ENCODE results near the gene PUS1.
A peak's percentile ranks its signal among the peaks of the same experiment; 100 is the strongest.
"Not testable (repeated sequence)": the region's sequence is repeated elsewhere in the genome, so short reads cannot be mapped to it uniquely, and the experiment has no call there.

PUS1 gene

DNA sequence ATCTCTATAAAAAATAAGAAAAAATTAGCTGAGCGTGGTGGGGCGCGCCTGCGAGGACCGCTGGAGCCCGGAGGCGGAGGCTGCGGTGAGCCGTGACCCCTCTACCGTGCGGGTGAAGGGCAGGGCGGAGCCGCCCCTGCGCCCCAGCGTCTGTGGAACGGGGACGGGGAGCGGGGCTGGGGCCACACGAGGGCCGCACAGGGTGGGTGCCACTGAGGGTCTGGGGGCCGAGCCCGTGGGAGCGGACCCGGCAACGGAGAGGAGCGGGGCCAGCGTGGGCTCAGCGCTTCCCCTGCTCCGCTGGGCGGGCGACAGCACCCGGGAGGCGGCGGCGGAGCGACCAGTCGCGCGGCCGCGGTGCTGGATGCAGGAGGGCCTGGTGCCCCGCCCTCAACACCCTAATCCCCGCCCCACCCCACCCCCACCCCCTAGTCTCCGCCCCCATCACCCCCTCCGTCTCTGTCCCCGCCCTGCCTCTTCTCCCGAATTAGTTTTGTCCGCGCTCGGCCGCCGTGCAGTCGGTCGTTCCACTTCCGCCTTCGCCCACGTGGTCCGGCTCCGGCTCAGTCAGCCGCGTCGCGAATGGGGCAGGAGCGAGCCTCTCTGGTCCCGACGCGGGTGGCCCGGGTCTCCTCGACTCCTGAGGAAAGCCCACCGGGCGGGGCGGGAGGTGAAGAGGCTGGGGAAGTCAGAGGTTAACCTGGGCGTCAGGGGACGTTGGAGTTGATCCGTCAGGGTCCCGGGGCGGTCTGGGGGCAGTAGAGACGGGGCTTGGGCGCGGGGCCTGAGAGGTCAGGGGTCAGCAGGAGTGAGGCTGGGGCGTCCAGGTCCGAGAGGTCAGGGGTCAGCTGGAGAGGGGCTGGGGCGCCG is at the start of gene PUS1:
PUS1 (plus strand) TSS at position 566 of the 870 bp plus-strand sequence. CDS start 447 bp downstream, outside the sequence.
- peak; percentile 28 to 84 for DNase-seq

DNA sequence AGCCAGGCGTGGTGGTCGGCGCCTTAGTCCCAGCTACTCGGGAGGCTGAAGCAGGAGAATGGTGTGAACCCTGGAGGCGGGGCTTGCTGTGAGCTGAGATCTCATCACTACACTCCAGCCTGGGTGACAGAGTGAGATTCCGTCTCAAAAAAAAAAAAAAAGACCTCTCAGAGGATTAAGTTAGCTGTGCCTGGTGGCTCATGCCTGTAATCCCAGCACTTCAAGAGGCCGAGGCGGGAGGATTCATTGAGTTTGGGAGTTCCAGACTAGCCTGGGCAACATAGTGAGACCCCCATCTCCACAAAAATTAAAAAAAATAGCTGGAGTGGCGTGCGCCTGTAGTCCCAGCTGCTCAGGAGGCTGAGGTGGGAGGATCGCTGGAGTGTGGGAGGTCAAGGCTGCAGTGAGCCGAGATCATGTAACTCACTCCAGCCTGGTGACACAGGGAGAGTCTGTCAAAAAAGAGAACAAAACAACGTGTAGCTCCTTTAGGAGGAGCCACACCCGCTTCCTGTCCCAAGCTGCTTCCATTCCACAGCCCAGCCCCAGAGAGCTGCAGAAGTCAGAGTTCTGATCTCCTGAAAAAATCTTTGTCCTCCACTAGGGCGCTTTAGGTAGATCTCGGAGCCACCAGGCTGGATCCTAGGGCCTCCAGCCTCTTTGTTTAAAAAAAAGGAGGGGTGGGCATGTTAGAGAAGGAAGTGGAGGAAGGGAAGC is 46.1 kb upstream of the PUS1 start:
- DNase-seq, result no peak

- DNase-seq, result no peak
Observed at GRCh38 chr12:131883521-131883900, 45.6 kb upstream of the PUS1 start.

DNA sequence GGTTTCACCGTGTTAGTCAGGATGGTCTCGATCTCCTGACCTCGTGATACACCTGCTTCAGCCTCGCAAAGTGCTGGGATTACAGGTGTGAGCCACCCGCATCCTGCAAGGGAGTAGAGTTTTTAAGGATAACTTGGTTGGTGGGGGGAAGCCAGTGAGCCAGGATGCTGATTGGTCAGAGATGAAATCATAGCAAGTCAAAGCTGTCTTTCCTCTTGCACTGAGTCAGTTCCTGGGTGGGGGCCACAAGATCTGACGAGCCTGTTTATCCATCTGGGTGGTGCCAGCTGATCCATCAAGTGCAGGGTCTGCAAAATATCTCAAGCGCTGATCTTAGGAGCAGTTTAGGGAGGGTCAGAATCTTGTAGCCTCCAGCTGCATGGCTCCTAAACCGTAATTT is 44.0 kb upstream of the PUS1 start:
- DNase-seq, result not testable (repeated sequence)

DNA sequence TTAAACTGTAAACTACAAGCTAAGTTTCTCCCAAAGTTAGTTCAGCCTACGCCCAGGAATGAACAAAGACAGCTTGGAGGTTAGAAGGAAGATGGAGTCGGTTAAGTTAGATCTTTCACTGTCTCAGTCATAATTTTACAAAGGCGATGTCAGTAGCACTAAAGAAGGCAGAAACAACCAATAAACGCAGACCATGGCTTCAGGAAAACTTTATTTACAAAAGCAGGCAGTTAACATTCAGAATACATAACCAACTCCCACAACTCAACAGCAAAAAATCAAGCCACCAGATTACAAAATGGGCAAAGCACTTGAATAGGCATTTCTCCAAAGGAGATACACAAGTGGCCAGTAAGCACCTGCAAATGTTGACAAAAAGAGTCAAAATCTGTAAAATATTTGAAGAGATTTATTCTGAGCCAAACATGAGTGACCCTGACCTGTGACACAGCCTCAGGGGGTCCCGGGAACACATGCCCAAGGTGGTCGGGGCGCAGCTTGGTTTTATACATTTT is 43.5 kb upstream of the PUS1 start:
- DNase-seq, result no peak

GRCh38 chr12:131891722-131892121 is 37.4 kb upstream of the PUS1 start:
- not testable (repeated sequence) for DNase-seq

GRCh38 chr12:131892711-131893604 is 36.1 kb upstream of the PUS1 start:
- DNase-seq, result no peak

GRCh38 chr12:131893605-131894312 is 35.3 kb upstream of the PUS1 start:
- DNase-seq, result no peak

DNA sequence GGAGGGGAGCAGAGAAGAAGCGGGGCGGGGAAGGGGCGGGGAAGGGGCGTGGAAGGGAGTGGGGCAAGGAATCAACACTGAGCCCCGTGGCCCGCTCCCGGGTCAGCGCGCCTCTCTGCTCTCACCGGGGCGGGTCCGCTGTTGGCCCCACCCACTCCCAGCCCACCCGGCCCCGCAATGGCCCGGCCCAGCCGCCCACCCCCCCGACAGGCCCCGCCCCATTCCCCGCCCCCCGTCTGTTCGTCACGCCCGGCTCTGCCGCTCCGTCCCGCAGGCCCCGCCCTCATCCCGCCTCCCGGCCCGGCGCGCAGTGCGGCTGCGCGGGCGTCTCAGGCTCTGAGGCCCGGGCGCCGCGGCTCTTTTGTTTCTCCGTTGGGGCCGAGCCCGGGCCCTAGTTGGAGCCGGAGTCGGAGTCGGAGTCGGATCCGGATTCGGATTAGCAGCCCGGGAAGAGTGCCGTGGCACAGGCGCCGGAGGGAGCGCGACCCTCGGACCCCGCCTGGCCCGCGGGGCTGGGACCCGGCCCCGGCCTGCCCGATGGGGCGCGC is 34.7 kb upstream of the PUS1 start, which contains the start of gene ULK1:
ULK1 (plus strand) TSS at position 310 of the 548 bp plus-strand sequence. CDS start 380 bp downstream, outside the sequence.
- DNase-seq, result peak; percentile 23 to 62

GRCh38 chr12:131894981-131895639 is 34.0 kb upstream of the PUS1 start:
- no peak for DNase-seq

- no peak for DNase-seq
Observed at GRCh38 chr12:131895640-131896079, 33.4 kb upstream of the PUS1 start.

DNA sequence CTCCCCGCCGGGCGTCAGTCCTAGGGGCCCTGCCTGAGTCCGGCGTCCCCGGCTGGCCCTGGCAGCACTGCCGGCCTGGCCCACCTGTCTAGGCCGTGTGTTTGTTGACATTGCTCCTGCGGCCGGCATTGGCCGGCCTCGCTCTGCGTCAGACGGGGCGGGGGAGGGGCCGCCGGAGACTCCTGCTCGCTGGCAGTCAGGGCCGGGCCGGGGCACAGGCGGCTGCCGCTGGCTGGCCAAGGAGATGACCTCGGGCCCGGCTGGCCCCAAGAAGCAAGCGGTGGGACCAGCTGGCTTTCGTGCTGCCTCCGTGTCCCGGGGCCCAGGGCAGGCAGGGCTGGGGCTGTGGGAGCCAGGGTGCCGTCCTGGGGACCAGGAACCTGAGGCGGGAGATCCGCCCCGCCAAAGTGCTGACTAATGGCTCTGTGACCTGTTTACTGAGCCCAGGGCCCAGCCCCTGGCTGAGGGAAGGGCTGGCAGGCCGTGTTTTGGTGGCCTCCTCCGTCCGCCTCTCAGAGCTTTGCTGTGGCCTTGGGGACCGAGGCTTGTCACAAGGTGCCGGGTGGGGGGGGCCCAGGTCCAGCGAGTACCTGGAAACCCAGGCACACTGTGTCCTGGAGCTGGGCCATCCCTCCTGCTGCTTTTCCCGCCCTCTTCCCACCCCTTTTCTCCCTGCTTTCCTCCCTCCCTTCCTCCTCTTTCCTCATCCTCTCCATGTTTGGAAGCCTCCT is 32.8 kb upstream of the PUS1 start:
- peak; percentile 88 to 93 for DNase-seq

DNA sequence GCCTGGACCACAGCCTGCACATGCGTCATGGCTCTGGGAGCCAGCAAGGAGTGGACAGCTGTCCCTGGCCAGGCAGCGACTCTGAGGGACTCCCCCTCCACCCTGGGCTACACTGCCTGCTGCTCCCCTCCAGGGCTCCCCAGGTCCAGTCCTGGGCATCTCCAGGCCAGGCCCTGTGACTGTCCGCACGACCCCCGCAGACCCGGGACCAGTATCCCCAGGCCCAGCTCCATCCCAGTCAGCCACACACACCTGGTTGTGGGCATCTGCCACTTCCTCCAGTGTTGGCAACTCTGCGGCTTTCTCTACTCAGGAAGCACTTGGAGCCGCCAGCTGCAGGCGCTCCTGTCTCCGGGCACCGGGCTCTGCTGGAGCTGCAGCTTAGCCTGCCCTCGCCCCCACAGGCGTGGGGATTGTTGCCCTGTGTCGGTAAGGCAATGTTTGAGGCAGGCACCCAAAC is 32.2 kb upstream of the PUS1 start:
- DNase-seq, result no peak

- no peak for DNase-seq
Observed at GRCh38 chr12:131897276-131897675, 31.8 kb upstream of the PUS1 start.

- no peak for DNase-seq
Observed at GRCh38 chr12:131897875-131898274, 31.2 kb upstream of the PUS1 start.

GRCh38 chr12:131900397-131900796 is 28.7 kb upstream of the PUS1 start:
- no peak for DNase-seq

DNA sequence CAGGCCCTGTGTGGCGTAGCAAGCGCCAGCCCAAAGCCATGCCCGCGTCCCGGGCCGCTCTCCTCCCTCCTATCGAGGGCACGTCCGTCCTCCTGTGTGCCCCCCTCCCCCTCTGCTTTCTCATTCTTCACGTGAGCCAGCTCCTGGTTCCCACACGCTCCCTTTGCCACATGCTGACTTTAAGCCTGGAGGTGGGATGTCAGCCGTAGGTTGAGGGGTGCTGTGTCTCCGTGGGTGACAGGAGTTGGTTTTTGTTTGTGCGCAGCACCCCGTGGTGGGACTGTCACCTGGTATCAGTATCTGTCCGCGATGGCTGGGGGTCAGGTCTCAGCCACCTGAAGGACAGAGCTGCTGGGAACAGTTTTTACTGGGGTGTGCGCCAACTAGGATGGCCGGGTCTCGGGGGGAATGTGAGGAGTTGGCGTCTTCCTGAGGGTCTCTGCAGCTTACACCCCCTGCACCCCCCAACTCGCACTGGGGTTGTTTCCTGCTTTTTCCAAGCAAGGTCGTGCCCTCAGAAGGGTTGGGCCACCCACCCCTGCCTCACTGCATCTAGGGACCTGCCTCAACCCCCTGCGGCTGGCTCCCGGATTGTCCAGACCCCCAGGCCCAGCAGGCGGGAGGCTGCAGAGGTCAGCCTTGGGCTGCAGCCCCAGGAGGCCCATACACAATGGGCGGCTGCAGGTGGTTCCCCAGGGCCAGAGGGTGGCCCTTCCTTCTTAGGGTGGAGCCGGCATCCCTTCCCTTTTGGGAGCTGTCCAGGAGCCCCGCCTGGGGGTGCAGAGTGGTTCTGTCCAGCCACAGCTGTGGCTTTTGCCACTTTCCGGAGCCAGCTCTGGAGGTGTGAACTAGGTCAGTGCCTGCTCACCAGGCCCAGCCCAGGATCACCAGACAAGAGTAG is 27.4 kb upstream of the PUS1 start:
- DNase-seq, result no peak

- DNase-seq, result no peak
Observed at GRCh38 chr12:131902332-131903241, 26.5 kb upstream of the PUS1 start.
